Caco-2 (cell line): ENCODE measurements around the gene KRT6C. TPM values are rescaled to one million over a fixed set of nuclear protein-coding genes. Genes with fewer than 3 reads are reported as not detected.

Source experiments
- BruUV-seq: library from RNA; stranded (reverse); fragments of 400-500 nt; replicated peaks from 2 replicates; lab custom pipeline; 2021; lab: Mats Ljungman, UMichigan
- CTCF ChIA-PET: fragments of 300-600 bp; sonication (Branson Sonifier 250); formaldehyde crosslinking; loops from one replicate; lab custom pipeline; 2022; ENCODE audit warnings: antibody characterized with exemption; lab: Charles Lee
- POLR2A ChIA-PET: fragments of 300-600 bp; sonication (Branson Sonifier 250); formaldehyde crosslinking; loops from one replicate; lab custom pipeline; 2022; ENCODE audit warnings: antibody characterized with exemption; lab: Charles Lee
- DNase-seq, 2 experiments: peaks; one replicate each; pipeline versions ENCODE4 v3.0.0 to v3.0.0-alpha.2; 2020 to 2022
- H3K27me3 ChIP-seq: replicated peaks from 2 replicates; pipeline ENCODE4 v1.6.0; 2011; ENCODE audit warnings: low read length; ENCODE audit not compliant: control insufficient read depth, insufficient read depth
- H3K36me3 ChIP-seq: 2 replicates; pipeline ENCODE4 v1.5.1; 2011; ENCODE audit warnings: low read length; ENCODE audit not compliant: control insufficient read depth, insufficient read depth
- H3K4me1 ChIP-seq: fragments of 250-450 bp; sonication (Bioruptor Pico); 2 replicates; pipeline ENCODE4 v1.5.1; 2020; ENCODE audit warnings: mild to moderate bottlenecking
- H3K4me3 ChIP-seq: 2 replicates; pipeline ENCODE4 v1.5.1; 2011; ENCODE audit warnings: low read depth, mild to moderate bottlenecking, control low read depth, low read length
- H3K9me3 ChIP-seq: fragments of 250-450 bp; sonication (Bioruptor Pico); 2 replicates; pipeline ENCODE4 v1.5.1; 2020; ENCODE audit warnings: mild to moderate bottlenecking, moderate library complexity
- H3K27ac Mint-ChIP-seq: one replicate; pipeline ENCODE4 v1.8.0; 2022; ENCODE audit warnings: mixed read lengths; ENCODE audit not compliant: unreplicated experiment
- H3K27me3 Mint-ChIP-seq: one replicate; pipeline ENCODE4 v1.8.0; 2022; ENCODE audit warnings: mixed read lengths; ENCODE audit not compliant: insufficient read depth, unreplicated experiment
- H3K36me3 Mint-ChIP-seq: one replicate; pipeline ENCODE4 v1.8.0; 2022; ENCODE audit warnings: mild to moderate bottlenecking, mixed read lengths; ENCODE audit not compliant: insufficient read depth, unreplicated experiment
- H3K4me1 Mint-ChIP-seq: one replicate; pipeline ENCODE4 v1.8.0; 2022; ENCODE audit warnings: low read depth, mixed read lengths; ENCODE audit not compliant: unreplicated experiment
- H3K4me3 Mint-ChIP-seq: one replicate; pipeline ENCODE4 v1.8.0; 2022; ENCODE audit warnings: mild to moderate bottlenecking, moderate library complexity, mixed read lengths; ENCODE audit not compliant: unreplicated experiment
- H3K9me3 Mint-ChIP-seq: one replicate; pipeline ENCODE4 v1.8.0; 2022; ENCODE audit warnings: mixed read lengths; ENCODE audit not compliant: unreplicated experiment
- CTCF ChIP-seq, 2 experiments: fragments of 200-600 bp in 1 of 2; IDR thresholded peaks; 1 replicate in 1 of 2; 2 replicates in 1 of 2; pipeline versions ENCODE4 v1.5.1 to v1.8.0; 2011 to 2022; ENCODE audit warnings: antibody characterized with exemption in 1 of 2, control low read depth in 1 of 2, inconsistent platforms in 1 of 2, low read depth in 1 of 2, low read length in 1 of 2, mild to moderate bottlenecking in 1 of 2, moderate library complexity in 1 of 2; ENCODE audit not compliant: insufficient read depth in 1 of 2, severe bottlenecking in 1 of 2, unreplicated experiment in 1 of 2
- intact Hi-C: fragments of 100-400 bp; cut with micrococcal nuclease; formaldehyde crosslinking; loops from one replicate; pipeline ENCODE4 v1.10.0; 2022; ENCODE audit not compliant: unreplicated experiment
- total RNA-seq: library from RNA; stranded (reverse); gene quantifications from 2 replicates; pipeline ENCODE4 v1.2.3, GENCODE V29; 2022

KRT6C gene
- total RNA-seq, 1 experiment from 2014 or later: not detected

DNA sequence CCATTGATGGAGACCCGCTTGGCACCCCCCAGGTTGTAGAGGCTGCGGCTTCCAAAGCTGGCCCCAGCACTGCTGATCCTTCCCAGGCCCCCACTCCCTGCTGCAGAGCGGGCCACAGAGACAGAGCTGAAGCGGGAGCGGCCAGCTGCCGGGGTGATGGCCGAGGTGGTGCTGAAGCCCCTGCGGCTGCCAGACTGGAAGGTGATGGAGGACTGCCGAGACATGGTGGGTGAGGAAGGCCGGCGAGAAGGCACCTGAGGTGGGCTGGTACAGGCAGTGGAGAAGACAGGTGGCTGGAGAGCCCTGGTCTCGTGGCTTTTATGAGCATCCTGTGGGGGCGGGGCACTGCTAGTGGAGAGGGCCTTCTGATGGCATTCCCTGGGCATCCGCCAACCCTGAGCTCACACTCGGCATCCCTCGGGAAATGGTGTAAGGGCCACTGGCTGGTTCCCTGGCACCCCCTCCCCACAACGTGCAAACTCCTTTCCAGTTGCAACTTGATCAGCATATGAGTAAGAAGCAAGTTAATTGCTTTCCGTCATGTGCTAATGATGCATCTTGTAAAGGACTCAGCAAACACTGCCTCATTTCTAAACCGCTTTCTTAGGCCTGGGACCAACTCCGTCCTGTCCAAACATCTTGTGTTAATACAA lies 39.4 kb downstream of the KRT6C start, which contains the start of gene KRT75:
TSS of gene KRT75 (minus strand) at position 291 of the 653 bp plus-strand sequence. CDS start at position 224, 67 bp downstream.
- CTCF ChIA-PET: no interaction called here

DNA sequence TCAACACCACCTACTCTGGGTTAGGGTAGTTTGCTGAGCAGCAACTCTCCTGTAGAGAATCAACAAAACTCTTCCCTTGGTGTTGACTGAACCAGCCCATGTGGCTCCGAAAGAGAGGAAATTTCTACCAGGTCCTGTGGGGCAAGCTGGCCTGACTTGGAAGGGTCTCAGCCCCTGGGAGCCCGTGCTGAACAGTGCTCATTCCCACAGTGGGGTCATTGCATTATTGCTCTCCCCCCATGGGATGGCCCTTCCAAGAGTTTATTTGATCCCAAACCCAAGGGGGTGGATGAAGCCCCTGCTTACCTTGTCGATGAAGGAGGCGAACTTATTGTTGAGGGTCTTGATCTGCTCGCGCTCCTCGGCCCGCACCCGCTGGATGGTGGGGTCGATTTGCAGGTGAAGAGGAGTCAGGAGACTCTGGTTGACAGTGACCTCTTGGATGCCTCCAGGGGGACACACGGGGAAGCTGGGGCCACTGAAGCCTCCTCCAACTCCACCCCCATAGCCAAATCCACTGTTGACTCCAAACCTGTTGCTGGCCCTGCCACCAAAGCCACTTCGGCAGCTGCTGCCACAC lies 40.0 kb downstream of the KRT6C start:
- Mint-ChIP-seq H3K36me3 (no peaks in the 10 kb centered on the region), H3K9me3 (no peaks in the 10 kb centered on the region), H3K4me1 (peaks cover 13% of the 10 kb centered on the region), H3K27me3 (peaks cover 9% of the 10 kb centered on the region), H3K4me3 (no peak overlapping the region), H3K27ac (no peak overlapping the region)
- no peaks in the 10 kb centered on the region for H3K36me3 ChIP-seq
- TF ChIP-seq CTCF (IDR thresholded peaks at IDR 0.05; ENCODE audit: insufficient read depth in 1 of 2, low read depth in 1 of 2, low read length in 1 of 2, severe bottlenecking in 1 of 2, unreplicated experiment in 1 of 2): no peak
- POLR2A ChIA-PET: no interaction called here
- no peaks in the 10 kb centered on the region for H3K9me3 ChIP-seq
- intact Hi-C loops: no loop called here
- CTCF ChIA-PET: no interaction called here
- H3K4me3 ChIP-seq: no peak overlapping the region
- no peaks in the 10 kb centered on the region for H3K27me3 ChIP-seq
- H3K4me1 ChIP-seq: 0 out of 2 replicates have a peak, but pooled peaks cover 9% of the 10 kb centered on the region
- BruUV-seq: no TSS peak
- no peak for DNase-seq

More for the DNA sequence above, 39.4 kb downstream of the KRT6C start, which contains the start of gene KRT75:
- H3K27me3 ChIP-seq: no peaks in the 10 kb centered on the region
- POLR2A ChIA-PET: no interaction called here
- intact Hi-C loops: no loop called here
- BruUV-seq: no TSS peak
- Mint-ChIP-seq H3K4me1 (peaks cover 13% of the 10 kb centered on the region), H3K27ac (no peak within 1 kb of the TSS), H3K9me3 (no peaks in the 10 kb centered on the region), H3K36me3 (no peaks in the 10 kb centered on the region), H3K4me3 (no peak within 1 kb of the TSS), H3K27me3 (peaks cover 6% of the 10 kb centered on the region)
- no peaks in the 10 kb centered on the region for H3K36me3 ChIP-seq
- no peaks in the 10 kb centered on the region for H3K9me3 ChIP-seq
- no peak within 1 kb of the TSS for H3K4me3 ChIP-seq
- 0 out of 2 replicates have a peak, but pooled peaks cover 9% of the 10 kb centered on the region for H3K4me1 ChIP-seq
- no peak for DNase-seq
- no peak for TF ChIP-seq CTCF (IDR thresholded peaks at IDR 0.05; ENCODE audit: insufficient read depth in 1 of 2, low read depth in 1 of 2, low read length in 1 of 2, severe bottlenecking in 1 of 2, unreplicated experiment in 1 of 2)

- Histone ChIP-seq H3K27me3 (no peaks in the 10 kb centered on the region), H3K9me3 (no peaks in the 10 kb centered on the region), H3K36me3 (no peaks in the 10 kb centered on the region), H3K4me3 (no peak overlapping the region), H3K4me1 (0 out of 2 replicates have a peak, but pooled peaks cover 9% of the 10 kb centered on the region)
- H3K4me1 Mint-ChIP-seq: peaks cover 13% of the 10 kb centered on the region
- H3K27ac Mint-ChIP-seq: no peak overlapping the region
- no peak for DNase-seq
- no peak for TF ChIP-seq CTCF (IDR thresholded peaks at IDR 0.05; ENCODE audit: insufficient read depth in 1 of 2, low read depth in 1 of 2, low read length in 1 of 2, severe bottlenecking in 1 of 2, unreplicated experiment in 1 of 2)
- no TSS peak for BruUV-seq
- H3K4me3 Mint-ChIP-seq: no peak overlapping the region
- ChIA-PET CTCF (no interaction called here), POLR2A (no interaction called here)
- peaks cover 9% of the 10 kb centered on the region for H3K27me3 Mint-ChIP-seq
- intact Hi-C loops: no loop called here
- H3K36me3 Mint-ChIP-seq: no peaks in the 10 kb centered on the region
- H3K9me3 Mint-ChIP-seq: no peaks in the 10 kb centered on the region
Measured at GRCh38 chr12:52432559-52433207, 40.9 kb downstream of the KRT6C start.
